Parathyroid adenoma (tissue), 2 donors: ENCODE measurements around the gene SLC35E2B.

Experiments
- H2AFZ ChIP-seq: fragments of 300-600 bp; sonication (generic); one replicate; pipeline ENCODE4 v1.7.0; 2017; ENCODE audit warnings: antibody characterized with exemption, mild to moderate bottlenecking
- H3K27ac ChIP-seq: fragments of 300-600 bp; sonication (generic); one replicate; pipeline ENCODE4 v1.7.0; 2017
- H3K27me3 ChIP-seq: fragments of 300-600 bp; sonication (generic); one replicate; pipeline ENCODE4 v1.7.0; 2017; ENCODE audit warnings: low read length; ENCODE audit not compliant: control insufficient read depth, insufficient read depth
- H3K36me3 ChIP-seq: fragments of 300-600 bp; sonication (generic); one replicate; pipeline ENCODE4 v1.7.0; 2017; ENCODE audit warnings: low read length; ENCODE audit not compliant: control insufficient read depth, insufficient read depth
- H3K4me1 ChIP-seq: fragments of 300-600 bp; sonication (generic); one replicate; pipeline ENCODE4 v1.7.0; 2017; ENCODE audit warnings: control low read depth
- H3K4me2 ChIP-seq: fragments of 300-600 bp; sonication (generic); one replicate; pipeline ENCODE4 v1.7.0; 2017; ENCODE audit warnings: low read length
- H3K4me3 ChIP-seq: fragments of 300-600 bp; sonication (generic); one replicate; pipeline ENCODE4 v1.7.0; 2017; ENCODE audit warnings: low read depth, low read length
- H3K79me2 ChIP-seq: fragments of 300-600 bp; sonication (generic); one replicate; pipeline ENCODE4 v1.7.0; 2017; ENCODE audit warnings: control low read depth
- H3K9ac ChIP-seq: fragments of 300-600 bp; sonication (generic); one replicate; pipeline ENCODE4 v1.7.0; 2017; ENCODE audit warnings: mild to moderate bottlenecking
- H3K9me3 ChIP-seq: fragments of 300-600 bp; sonication (generic); one replicate; pipeline ENCODE4 v1.7.0; 2017; ENCODE audit warnings: low read length; ENCODE audit not compliant: control insufficient read depth
- CTCF ChIP-seq: fragments of 300-600 bp; sonication (generic); IDR thresholded peaks from one replicate; pipeline ENCODE4 v1.7.0; 2017; ENCODE audit warnings: antibody characterized with exemption, mild to moderate bottlenecking
- donor health status: primary hyperparathyroidism.

SLC35E2B gene

DNA sequence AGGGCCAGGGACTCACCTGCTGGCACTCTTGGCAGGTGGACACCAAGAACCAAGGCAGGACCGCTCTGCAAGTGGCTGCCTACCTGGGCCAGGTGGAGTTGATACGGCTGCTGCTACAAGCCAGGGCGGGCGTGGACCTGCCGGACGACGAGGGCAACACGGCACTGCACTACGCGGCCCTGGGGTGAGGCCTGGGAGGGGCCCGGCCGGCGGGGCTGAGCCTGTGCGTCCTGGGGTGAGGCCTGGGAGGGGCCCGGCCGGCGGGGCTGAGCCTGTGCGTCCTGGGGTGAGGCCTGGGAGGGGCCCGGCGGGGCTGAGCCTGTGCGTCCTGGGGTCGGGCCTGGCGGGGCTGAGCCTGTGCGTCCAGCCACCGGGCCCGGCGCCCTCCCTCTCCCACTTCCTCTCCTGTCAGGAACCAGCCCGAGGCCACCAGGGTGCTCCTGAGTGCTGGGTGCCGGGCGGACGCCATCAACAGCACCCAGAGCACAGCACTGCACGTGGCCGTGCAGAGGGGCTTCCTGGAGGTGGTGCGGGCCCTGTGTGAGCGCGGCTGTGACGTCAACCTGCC, 65.2 kb downstream of the SLC35E2B start:
- Histone ChIP-seq H3K27ac (no peak overlapping the region), H3K79me2 (no peaks in the 10 kb centered on the region), H3K9ac (no peak overlapping the region), H2AFZ (no peak overlapping the region), H3K4me2 (no peak overlapping the region), H3K27me3 (no peaks in the 10 kb centered on the region), H3K4me1 (no peaks in the 10 kb centered on the region), H3K4me3 (no peak overlapping the region), H3K36me3 (no peaks in the 10 kb centered on the region), H3K9me3 (no peaks in the 10 kb centered on the region)
- TF ChIP-seq CTCF, result no peak

DNA sequence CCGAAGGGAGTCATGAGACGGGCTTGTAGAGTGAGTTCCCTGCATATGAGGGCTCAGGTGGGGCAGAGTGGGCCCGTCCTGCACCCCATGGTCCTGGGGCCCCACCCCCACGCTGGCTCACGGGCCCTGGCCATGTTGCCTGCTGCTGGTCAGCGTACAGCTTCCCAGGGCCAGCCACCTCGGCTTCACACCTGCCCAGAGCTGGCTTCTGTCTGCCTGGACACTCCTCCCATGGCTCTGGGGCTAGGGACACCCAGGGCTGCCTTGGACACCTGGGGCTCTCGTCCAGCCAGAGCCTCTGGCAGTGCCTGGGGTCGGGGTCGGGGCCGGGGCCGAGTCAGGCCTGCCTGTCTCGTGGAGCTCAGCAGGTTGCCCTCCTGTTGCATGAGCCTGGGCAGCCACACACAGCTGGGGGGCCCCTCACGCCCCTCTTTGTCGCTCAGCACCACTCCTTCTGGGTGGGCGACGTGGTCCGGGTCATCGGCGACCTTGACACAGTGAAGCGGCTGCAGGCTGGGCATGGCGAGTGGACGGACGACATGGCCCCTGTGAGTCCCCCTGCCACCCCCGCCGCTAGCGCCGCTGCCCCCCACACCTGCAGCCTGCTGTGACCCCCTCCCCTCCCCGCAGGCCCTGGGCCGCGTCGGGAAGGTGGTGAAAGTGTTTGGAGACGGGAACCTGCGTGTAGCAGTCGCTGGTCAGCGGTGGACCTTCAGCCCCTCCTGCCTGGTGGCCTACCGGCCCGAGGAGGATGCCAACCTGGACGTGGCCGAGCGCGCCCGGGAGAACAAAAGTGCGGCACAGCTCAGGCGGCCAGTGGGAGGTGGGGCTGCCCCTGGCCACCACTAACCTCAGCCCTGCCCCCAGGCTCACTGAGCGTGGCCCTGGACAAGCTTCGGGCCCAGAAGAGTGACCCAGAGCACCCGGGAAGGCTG, 66.1 kb downstream of the SLC35E2B start:
- Histone ChIP-seq H3K27ac (no peak overlapping the region), H3K9me3 (no peaks in the 10 kb centered on the region), H3K4me1 (no peaks in the 10 kb centered on the region), H3K36me3 (no peaks in the 10 kb centered on the region), H3K4me3 (no peak overlapping the region), H3K9ac (no peak overlapping the region), H3K79me2 (no peaks in the 10 kb centered on the region), H3K27me3 (no peaks in the 10 kb centered on the region), H3K4me2 (no peak overlapping the region), H2AFZ (no peak overlapping the region)
- TF ChIP-seq CTCF, result no peak

DNA sequence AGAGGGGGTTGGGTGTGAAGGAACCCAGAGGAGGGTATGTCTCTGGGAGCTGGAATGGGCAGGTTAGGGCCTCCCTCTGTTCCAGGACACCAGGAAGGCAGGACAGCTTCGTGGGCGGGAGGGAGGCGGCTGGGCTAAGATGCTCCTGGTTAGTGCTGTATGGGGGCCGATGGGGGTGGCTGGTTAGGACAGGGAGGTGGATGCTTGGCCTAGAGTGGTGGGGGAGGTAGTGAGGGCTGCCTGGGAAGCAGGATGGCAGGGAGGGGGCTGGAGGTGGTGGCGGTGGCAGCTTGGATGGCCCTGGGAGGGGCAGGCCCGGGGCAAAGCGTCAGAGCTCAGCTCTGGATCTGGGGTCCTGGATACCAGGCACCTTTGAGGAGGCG, 66.8 kb downstream of the SLC35E2B start:
- H3K79me2 ChIP-seq, result no peaks in the 10 kb centered on the region
- no peaks in the 10 kb centered on the region for H3K9me3 ChIP-seq
- H3K27me3 ChIP-seq, result no peaks in the 10 kb centered on the region
- H3K36me3 ChIP-seq, result no peaks in the 10 kb centered on the region
- H3K9ac ChIP-seq, result no peak overlapping the region
- no peak overlapping the region for H3K4me3 ChIP-seq
- H2AFZ ChIP-seq, result no peak overlapping the region
- H3K4me2 ChIP-seq, result no peak overlapping the region
- H3K4me1 ChIP-seq, result no peaks in the 10 kb centered on the region
- no peak for TF ChIP-seq CTCF
- no peak overlapping the region for H3K27ac ChIP-seq

GRCh38 chr1:1625404-1625775, 67.2 kb downstream of the SLC35E2B start:
- no peak for TF ChIP-seq CTCF
- Histone ChIP-seq H3K27me3 (no peaks in the 10 kb centered on the region), H3K4me1 (no peaks in the 10 kb centered on the region), H3K9ac (no peak overlapping the region), H3K36me3 (no peaks in the 10 kb centered on the region), H3K4me3 (no peak overlapping the region), H3K9me3 (no peaks in the 10 kb centered on the region), H2AFZ (no peak overlapping the region), H3K79me2 (no peaks in the 10 kb centered on the region), H3K4me2 (no peak overlapping the region), H3K27ac (no peak overlapping the region)
